ENCODE measurements around the gene MGAT3. TPM values are rescaled to one million over a fixed set of nuclear protein-coding genes. Genes with fewer than 3 reads are reported as not detected.

The MGAT3 gene
- total and polyA plus RNA-seq, 2 donors (not counting 3 experiments of a cell fraction or from before 2014, with no cell fraction given): not detected

- no peaks in the 10 kb centered on the region for H3K27me3 ChIP-seq (ENCODE audit: control insufficient read depth in 2 of 2, insufficient read depth in 2 of 2, low read length in 2 of 2)
- H3K4me3 ChIP-seq (replicated peaks in 1 of 3; ENCODE audit: insufficient read depth in 1 of 3, low read depth in 1 of 3, low read length in 3 of 3): no peak overlapping the region
- H3K9ac ChIP-seq (replicated peaks; ENCODE audit: extremely low read depth, insufficient read depth, low read length): no peak overlapping the region
- no peaks in the 10 kb centered on the region for H3K9me3 ChIP-seq (replicated peaks; ENCODE audit: control insufficient read depth, insufficient read depth, low read length)
- CTCF ChIA-PET: interaction anchor here (0.8 to 3.3 kb wide), 4 partner anchors 11 to 554 kb away, joined by 3 to 11 read pairs (median 4); no protein-coding TSS in a partner anchor
- H4K20me1 ChIP-seq (replicated peaks; ENCODE audit: control insufficient read depth, extremely low read depth, insufficient read depth, low read length): no peaks in the 10 kb centered on the region
- no TSS peak for BruUV-seq (replicated peaks)
- H3K36me3 ChIP-seq (ENCODE audit: control insufficient read depth in 2 of 2, extremely low read depth in 1 of 2, insufficient read depth in 2 of 2, low read length in 2 of 2): no peaks in the 10 kb centered on the region
- no peaks in the 10 kb centered on the region for H3K9me1 ChIP-seq (replicated peaks; ENCODE audit: control insufficient read depth, extremely low read depth, insufficient read depth, low read length)
- TF ChIP-seq CTCF (IDR thresholded peaks at IDR 0.05; ENCODE audit: extremely low read depth in 1 of 2, insufficient read depth in 1 of 2, low read depth in 1 of 2, low read length in 2 of 2): no peak
- no peak for TF ChIP-seq POLR2A (IDR thresholded peaks at IDR 0.05; ENCODE audit: low read depth, low read length)
- no peak overlapping the region for H3K27ac ChIP-seq (ENCODE audit: insufficient read depth, low read depth, low read length)
- DNase-seq (ENCODE audit: low read depth, low spot score): peak; percentile 43
- no peak overlapping the region for H2AFZ ChIP-seq (ENCODE audit: low read depth, low read length)
- dilution Hi-C loops (cut with MboI; ENCODE audit: extremely low pct_ligation_motif_present, low sequenced_read_pairs): no loop called here
- H3K79me2 ChIP-seq (ENCODE audit: control insufficient read depth, insufficient read depth, low read length): no peaks in the 10 kb centered on the region
- intact Hi-C loops (cut with micrococcal nuclease): no loop called here
- H3K4me2 ChIP-seq (ENCODE audit: insufficient read depth, low read length): no peak overlapping the region
- no peak for FAIRE-seq
- H3K4me1 ChIP-seq (ENCODE audit: control insufficient read depth, extremely low read depth, insufficient read depth, low read length): no peaks in the 10 kb centered on the region
- POLR2A ChIA-PET: interaction anchor here (0.7 to 0.9 kb wide), 2 partner anchors 37 to 651 kb away, joined by 3 read pairs; partner anchors contain the start of gene ATF4
Observed at GRCh38 chr22:39482768-39483167, 26.0 kb downstream of the MGAT3 start.

DNA sequence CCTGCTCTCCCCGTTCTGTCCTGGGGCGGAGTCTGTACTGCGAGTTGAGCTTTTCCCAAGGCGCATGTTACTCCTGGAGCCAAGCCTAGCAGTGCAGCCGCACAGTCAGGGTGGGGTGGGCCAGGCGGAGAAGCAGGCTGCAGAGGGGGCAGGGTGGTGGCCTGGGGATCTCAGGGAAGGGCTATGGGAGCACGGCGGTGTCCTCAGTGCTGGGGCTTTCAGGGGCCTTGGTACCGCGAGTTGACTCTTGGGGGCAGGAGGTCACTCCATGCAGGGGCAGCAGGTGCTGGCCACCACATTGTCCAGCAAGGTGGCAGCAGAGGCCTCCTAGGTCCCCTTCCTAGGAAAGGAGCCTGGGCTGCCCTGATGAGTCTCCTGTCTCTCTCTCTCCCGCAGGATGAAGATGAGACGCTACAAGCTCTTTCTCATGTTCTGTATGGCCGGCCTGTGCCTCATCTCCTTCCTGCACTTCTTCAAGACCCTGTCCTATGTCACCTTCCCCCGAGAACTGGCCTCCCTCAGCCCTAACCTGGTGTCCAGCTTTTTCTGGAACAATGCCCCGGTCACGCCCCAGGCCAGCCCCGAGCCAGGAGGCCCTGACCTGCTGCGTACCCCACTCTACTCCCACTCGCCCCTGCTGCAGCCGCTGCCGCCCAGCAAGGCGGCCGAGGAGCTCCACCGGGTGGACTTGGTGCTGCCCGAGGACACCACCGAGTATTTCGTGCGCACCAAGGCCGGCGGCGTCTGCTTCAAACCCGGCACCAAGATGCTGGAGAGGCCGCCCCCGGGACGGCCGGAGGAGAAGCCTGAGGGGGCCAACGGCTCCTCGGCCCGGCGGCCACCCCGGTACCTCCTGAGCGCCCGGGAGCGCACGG, 30.4 kb downstream of the MGAT3 start:
- dilution Hi-C loops (cut with MboI; ENCODE audit: extremely low pct_ligation_motif_present, low sequenced_read_pairs): no loop called here

More for the DNA sequence above, 30.4 kb downstream of the MGAT3 start:
- POLR2A ChIA-PET: no interaction called here
- H3K79me2 ChIP-seq (ENCODE audit: control insufficient read depth, insufficient read depth, low read length): no peaks in the 10 kb centered on the region
- BruUV-seq (replicated peaks): no TSS peak
- H3K27ac ChIP-seq (ENCODE audit: insufficient read depth, low read depth, low read length): no peak overlapping the region
- TF ChIP-seq POLR2AphosphoS5 (IDR thresholded peaks at IDR 0.05; ENCODE audit: insufficient read depth, low read depth, low read length): no peak
- no peak for TF ChIP-seq MYC (IDR thresholded peaks at IDR 0.05; ENCODE audit: low read depth, low read length)
- TF ChIP-seq GATA2 (IDR thresholded peaks at IDR 0.05; ENCODE audit: insufficient read depth, insufficient read length, low read depth, low read length): no peak
- no peak for TF ChIP-seq POLR2A (IDR thresholded peaks at IDR 0.05; ENCODE audit: low read depth, low read length)
- no peak for TF ChIP-seq FOS (IDR thresholded peaks at IDR 0.05; ENCODE audit: borderline replicate concordance, insufficient read depth, low read length)
- TF ChIP-seq MAX (IDR thresholded peaks at IDR 0.05; ENCODE audit: insufficient read depth, insufficient read length): no peak
- no peak for TF ChIP-seq JUN (IDR thresholded peaks at IDR 0.05; ENCODE audit: borderline replicate concordance, insufficient read depth, insufficient read length, low read depth)
- no peak for TF ChIP-seq EZH2 (IDR thresholded peaks at IDR 0.05; ENCODE audit: borderline replicate concordance, low read depth, low read length, severe bottlenecking)
- TF ChIP-seq CTCF (IDR thresholded peaks at IDR 0.05; ENCODE audit: extremely low read depth in 1 of 2, insufficient read depth in 1 of 2, low read depth in 1 of 2, low read length in 2 of 2): no peak
- H3K4me2 ChIP-seq (ENCODE audit: insufficient read depth, low read length): no peak overlapping the region
- H4K20me1 ChIP-seq (replicated peaks; ENCODE audit: control insufficient read depth, extremely low read depth, insufficient read depth, low read length): no peaks in the 10 kb centered on the region
- CTCF ChIA-PET: interaction anchor here (1.8 kb wide), 1 partner anchor 9 kb away, joined by 4 read pairs; no protein-coding TSS in a partner anchor
- no peaks in the 10 kb centered on the region for H3K9me3 ChIP-seq (replicated peaks; ENCODE audit: control insufficient read depth, insufficient read depth, low read length)
- no peak overlapping the region for H3K4me3 ChIP-seq (replicated peaks in 1 of 3; ENCODE audit: insufficient read depth in 1 of 3, low read depth in 1 of 3, low read length in 3 of 3)
- intact Hi-C loops (cut with micrococcal nuclease): no loop called here
- no peaks in the 10 kb centered on the region for H3K4me1 ChIP-seq (ENCODE audit: control insufficient read depth, extremely low read depth, insufficient read depth, low read length)
- no peaks in the 10 kb centered on the region for H3K36me3 ChIP-seq (ENCODE audit: control insufficient read depth in 2 of 2, extremely low read depth in 1 of 2, insufficient read depth in 2 of 2, low read length in 2 of 2)
- no peaks in the 10 kb centered on the region for H3K27me3 ChIP-seq (ENCODE audit: control insufficient read depth in 2 of 2, insufficient read depth in 2 of 2, low read length in 2 of 2)
- FAIRE-seq (no peak), DNase-seq (ENCODE audit: low read depth, low spot score) (no peak)
- H2AFZ ChIP-seq (ENCODE audit: low read depth, low read length): no peak overlapping the region
- H3K9ac ChIP-seq (replicated peaks; ENCODE audit: extremely low read depth, insufficient read depth, low read length): no peak overlapping the region
- no peaks in the 10 kb centered on the region for H3K9me1 ChIP-seq (replicated peaks; ENCODE audit: control insufficient read depth, extremely low read depth, insufficient read depth, low read length)

All from endothelial cell of umbilical vein (primary cell).